Measurements from ENCODE around the gene TEX13D.

Gene TEX13D

GRCh38 chrX:124362761-124363160 lies 30.3 kb downstream of the TEX13D start:
- no peak for DNase-seq (ENCODE audit: low read depth, low spot score)
- H3K4me3 ChIP-seq (ENCODE audit: low read depth, low read length), result no peak overlapping the region
- ChIA-PET CTCF (no interaction called here), POLR2A (no interaction called here)
- TF ChIP-seq, protein P1, sequence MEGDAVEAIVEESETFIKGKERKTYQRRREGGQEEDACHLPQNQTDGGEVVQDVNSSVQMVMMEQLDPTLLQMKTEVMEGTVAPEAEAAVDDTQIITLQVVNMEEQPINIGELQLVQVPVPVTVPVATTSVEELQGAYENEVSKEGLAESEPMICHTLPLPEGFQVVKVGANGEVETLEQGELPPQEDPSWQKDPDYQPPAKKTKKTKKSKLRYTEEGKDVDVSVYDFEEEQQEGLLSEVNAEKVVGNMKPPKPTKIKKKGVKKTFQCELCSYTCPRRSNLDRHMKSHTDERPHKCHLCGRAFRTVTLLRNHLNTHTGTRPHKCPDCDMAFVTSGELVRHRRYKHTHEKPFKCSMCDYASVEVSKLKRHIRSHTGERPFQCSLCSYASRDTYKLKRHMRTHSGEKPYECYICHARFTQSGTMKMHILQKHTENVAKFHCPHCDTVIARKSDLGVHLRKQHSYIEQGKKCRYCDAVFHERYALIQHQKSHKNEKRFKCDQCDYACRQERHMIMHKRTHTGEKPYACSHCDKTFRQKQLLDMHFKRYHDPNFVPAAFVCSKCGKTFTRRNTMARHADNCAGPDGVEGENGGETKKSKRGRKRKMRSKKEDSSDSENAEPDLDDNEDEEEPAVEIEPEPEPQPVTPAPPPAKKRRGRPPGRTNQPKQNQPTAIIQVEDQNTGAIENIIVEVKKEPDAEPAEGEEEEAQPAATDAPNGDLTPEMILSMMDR (IDR thresholded peaks at IDR 0.05; ENCODE audit: insufficient read depth, low read length, missing control alignments), result no peak

DNA sequence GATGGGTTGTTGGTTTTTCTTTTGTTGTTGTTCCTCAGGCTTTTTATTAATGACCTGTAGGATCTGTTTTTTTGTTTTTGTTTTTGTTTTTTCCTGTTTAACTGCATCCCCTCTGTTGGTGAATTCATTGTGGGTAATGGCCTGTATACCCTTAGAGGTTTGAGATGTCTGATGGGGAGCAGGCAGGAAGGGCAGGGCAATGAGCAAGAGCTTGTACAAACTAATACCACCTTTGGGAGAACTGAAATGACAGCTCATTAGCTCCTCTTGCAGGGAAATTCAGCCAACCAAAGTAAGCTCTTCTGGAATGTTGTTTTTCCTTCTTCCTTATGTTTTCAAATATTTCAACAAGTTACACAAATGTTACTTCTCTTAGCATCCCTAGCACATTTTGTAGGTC lies 37.3 kb downstream of the TEX13D start:
- CTCF ChIA-PET, result no interaction called here
- POLR2A ChIA-PET, result interaction anchor here (0.7 kb wide), 1 partner anchor 394 kb away, joined by 4 read pairs; no protein-coding TSS in a partner anchor
- H3K4me3 ChIP-seq (ENCODE audit: low read depth, low read length), result no peak overlapping the region
- DNase-seq (ENCODE audit: low read depth, low spot score), result no peak
- TF ChIP-seq, protein P1 (IDR thresholded peaks at IDR 0.05; ENCODE audit: insufficient read depth, low read length, missing control alignments), result no peak

DNA sequence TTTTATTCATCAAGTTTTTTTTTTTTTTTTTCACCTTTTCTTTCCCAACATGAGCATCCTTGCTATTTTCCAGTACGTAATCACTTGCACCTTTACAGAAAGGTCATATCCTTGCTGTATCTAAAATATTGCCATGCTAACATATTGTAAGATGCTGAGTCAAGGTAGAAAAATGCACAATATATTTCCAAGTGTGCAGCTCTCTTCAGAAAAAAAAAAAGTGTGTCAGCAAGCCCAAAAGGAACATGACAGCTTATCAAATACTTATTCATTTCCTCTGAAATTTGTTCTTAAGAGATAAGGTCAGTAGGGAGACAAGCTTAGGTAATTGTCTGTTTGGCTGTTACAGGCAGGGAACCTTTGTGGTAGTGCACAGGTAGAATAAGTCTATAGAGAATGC lies 40.9 kb downstream of the TEX13D start:
- CTCF ChIA-PET, result no interaction called here
- TF ChIP-seq, protein P1 (IDR thresholded peaks at IDR 0.05; ENCODE audit: insufficient read depth, low read length, missing control alignments), result no peak
- POLR2A ChIA-PET, result no interaction called here
- H3K4me3 ChIP-seq (ENCODE audit: low read depth, low read length), result no peak overlapping the region
- DNase-seq (ENCODE audit: low read depth, low spot score), result no peak

DNA sequence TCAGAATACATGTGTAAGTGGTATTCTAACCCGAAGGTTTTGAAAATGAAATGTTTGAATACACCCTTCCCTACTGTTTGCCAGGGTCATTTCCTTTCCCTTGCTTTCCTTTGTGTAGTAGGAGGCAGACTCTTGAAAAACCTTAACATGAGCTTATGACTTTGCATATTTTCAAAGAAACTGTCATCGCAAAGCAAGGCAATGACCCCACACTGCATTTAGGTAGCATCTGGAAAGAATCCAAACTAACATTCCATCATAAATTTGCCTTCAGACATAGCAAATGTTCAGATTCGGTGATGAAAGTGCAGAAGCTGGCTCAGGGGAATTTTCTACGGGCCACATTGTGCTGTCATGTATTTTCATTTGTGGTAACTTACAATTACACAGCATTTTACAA lies 46.2 kb downstream of the TEX13D start:
- no peak for DNase-seq (ENCODE audit: low read depth, low spot score)
- ChIA-PET CTCF (interaction anchor here (0.9 kb wide), 1 partner anchor 10 kb away, joined by 3 read pairs; no protein-coding TSS in a partner anchor), POLR2A (no interaction called here)
- H3K4me3 ChIP-seq (ENCODE audit: low read depth, low read length), result no peak overlapping the region
- TF ChIP-seq, protein P1 (IDR thresholded peaks at IDR 0.05; ENCODE audit: insufficient read depth, low read length, missing control alignments), result no peak

GRCh38 chrX:124383354-124383753 lies 50.9 kb downstream of the TEX13D start:
- CTCF ChIA-PET, result no interaction called here
- TF ChIP-seq, protein P1 (IDR thresholded peaks at IDR 0.05; ENCODE audit: insufficient read depth, low read length, missing control alignments), result no peak
- POLR2A ChIA-PET, result no interaction called here
- no peak overlapping the region for H3K4me3 ChIP-seq (ENCODE audit: low read depth, low read length)
- DNase-seq (ENCODE audit: low read depth, low spot score), result no peak

DNA sequence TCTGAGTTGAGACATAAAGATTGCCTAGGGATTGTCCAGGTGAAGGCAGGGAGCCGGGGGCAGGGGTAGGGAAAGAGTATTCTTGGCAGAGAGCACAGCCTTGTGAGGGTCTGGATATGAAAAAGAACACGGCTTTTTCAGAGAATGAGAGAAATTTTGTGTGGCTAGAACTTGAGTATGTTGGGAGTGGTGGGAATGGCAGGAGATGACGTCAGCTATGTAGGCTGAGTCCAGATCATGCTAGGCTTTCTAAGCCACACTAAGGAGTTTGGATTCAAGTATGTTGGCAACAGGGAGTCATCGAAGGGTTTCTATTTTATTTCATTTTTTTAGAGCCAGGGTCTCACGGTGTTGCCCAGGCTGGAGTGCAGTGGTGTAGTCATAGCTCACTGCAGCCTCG lies 53.9 kb downstream of the TEX13D start:
- no peak overlapping the region for H3K4me3 ChIP-seq (ENCODE audit: low read depth, low read length)
- ChIA-PET CTCF (no interaction called here), POLR2A (no interaction called here)
- DNase-seq (ENCODE audit: low read depth, low spot score), result no peak
- TF ChIP-seq, protein P1 (IDR thresholded peaks at IDR 0.05; ENCODE audit: insufficient read depth, low read length, missing control alignments), result no peak

Measured in AG04449 (cell line).